Tibial artery (tissue), 4 donors: Measurements from ENCODE around the gene CDH22.

Source experiments
- DNase-seq, 2 donors: peaks; one replicate each; pipeline ENCODE4 v3.0.0-alpha.2; 2019
- H3K27ac ChIP-seq, 2 donors: fragments of 200-600 bp; sonication (generic) in 1 of 2; 1 replicate in 1 of 2; 2 replicates in 1 of 2; pipeline ENCODE4 v1.5.1; 2018 to 2019; ENCODE audit warnings: mild to moderate bottlenecking in 1 of 2
- H3K27me3 ChIP-seq, 2 donors: fragments of 200-600 bp; sonication (generic) in 1 of 2; one replicate each; pipeline versions ENCODE4 v1.5.1 to v1.6.0; 2016 to 2019
- H3K36me3 ChIP-seq, 3 donors: fragments of 200-600 bp; sonication (generic) in 2 of 3; one replicate each; pipeline ENCODE4 v1.5.1; 2016 to 2019; ENCODE audit warnings: mild to moderate bottlenecking in 2 of 3
- H3K4me1 ChIP-seq, 4 donors: fragments of 200-600 bp; sonication (generic) in 2 of 4; 1 replicate in 3 of 4; 2 replicates in 1 of 4; pipeline ENCODE4 v1.5.1; 2016 to 2019
- H3K4me3 ChIP-seq, 2 donors: fragments of 200-600 bp; sonication (generic) in 1 of 2; 1 replicate in 1 of 2; 2 replicates in 1 of 2; pipeline ENCODE4 v1.5.1; 2018 to 2019; ENCODE audit warnings: mild to moderate bottlenecking in 2 of 2
- H3K9me3 ChIP-seq, 3 donors: fragments of 200-600 bp; sonication (generic) in 1 of 3; one replicate each; pipeline ENCODE4 v1.5.1; 2016 to 2019
- intact Hi-C: fragments of 100-400 bp; cut with DNase I; formaldehyde crosslinking; loops from one replicate; pipeline ENCODE4 v1.15.0; 2023; ENCODE audit warnings: low total_unique reads
- TF ChIP-seq, protein P1 (sequence below), 2 experiments: fragments of 200-600 bp in 1 of 2; fragments of 450-650 bp in 1 of 2; IDR thresholded peaks; one replicate each; pipeline ENCODE4 v1.5.1; 2017 to 2019; ENCODE audit warnings: antibody characterized with exemption in 2 of 2, mild to moderate bottlenecking in 1 of 2, moderate library complexity in 1 of 2

Gene CDH22

DNA sequence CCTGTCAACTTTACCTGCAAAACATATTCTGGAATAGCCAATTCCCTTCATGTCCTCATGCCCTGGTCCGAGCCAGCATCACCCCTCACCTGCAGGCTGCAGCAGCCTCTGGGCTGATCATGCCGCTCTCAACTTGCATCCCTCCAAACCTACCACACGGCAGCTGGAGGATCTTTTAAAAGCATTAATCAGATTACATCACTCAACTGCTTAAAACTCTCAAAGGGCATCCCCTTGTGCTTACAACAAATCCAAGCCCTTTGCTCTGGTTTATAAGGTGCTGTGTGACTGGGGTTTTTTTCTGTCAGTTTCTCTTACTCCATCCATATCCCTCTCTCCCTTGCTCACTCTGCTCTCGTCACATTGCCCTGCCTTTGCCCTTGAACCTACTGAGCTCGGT lies 166.2 kb downstream of the CDH22 start:
- DNase-seq: no peak
- H3K27me3 ChIP-seq: peaks cover 0 to 73% of the 10 kb centered on the region in 2 donors
- intact Hi-C loops: no loop called here

DNA sequence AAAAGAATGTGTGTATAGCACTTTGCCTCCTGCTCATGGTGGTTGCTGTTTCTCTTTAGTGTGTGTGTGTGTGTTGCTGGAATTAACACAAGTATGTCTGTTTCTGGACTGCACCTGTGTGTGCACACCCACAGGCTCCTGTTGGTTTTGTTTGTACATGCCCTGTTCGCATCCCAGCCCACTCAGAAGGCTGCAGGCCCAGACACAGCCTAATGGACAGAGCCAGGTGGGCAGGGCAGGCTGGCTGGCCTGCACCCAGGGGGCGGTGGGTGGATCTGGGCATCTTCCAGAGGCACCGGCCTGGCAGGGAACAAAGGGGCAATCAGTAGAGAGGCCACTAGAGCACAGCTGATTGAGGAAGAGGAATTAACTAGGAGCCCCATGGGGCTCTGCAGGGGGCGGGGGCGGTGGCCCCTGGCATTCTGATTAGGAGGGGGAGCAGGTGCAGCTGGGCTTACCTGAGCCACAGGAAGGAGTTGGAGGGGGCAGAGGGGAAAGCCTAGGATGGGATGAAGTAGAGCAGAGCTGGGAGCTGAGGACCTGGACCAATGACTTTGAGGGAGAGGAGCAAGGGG lies 168.3 kb downstream of the CDH22 start:
- H3K9me3 ChIP-seq: no peaks in the 10 kb centered on the region
- no peak overlapping the region for H3K4me3 ChIP-seq
- H3K36me3 ChIP-seq: no peaks in the 10 kb centered on the region
- no peak overlapping the region for H3K27ac ChIP-seq
- DNase-seq: no peak
- TF ChIP-seq, protein P1, sequence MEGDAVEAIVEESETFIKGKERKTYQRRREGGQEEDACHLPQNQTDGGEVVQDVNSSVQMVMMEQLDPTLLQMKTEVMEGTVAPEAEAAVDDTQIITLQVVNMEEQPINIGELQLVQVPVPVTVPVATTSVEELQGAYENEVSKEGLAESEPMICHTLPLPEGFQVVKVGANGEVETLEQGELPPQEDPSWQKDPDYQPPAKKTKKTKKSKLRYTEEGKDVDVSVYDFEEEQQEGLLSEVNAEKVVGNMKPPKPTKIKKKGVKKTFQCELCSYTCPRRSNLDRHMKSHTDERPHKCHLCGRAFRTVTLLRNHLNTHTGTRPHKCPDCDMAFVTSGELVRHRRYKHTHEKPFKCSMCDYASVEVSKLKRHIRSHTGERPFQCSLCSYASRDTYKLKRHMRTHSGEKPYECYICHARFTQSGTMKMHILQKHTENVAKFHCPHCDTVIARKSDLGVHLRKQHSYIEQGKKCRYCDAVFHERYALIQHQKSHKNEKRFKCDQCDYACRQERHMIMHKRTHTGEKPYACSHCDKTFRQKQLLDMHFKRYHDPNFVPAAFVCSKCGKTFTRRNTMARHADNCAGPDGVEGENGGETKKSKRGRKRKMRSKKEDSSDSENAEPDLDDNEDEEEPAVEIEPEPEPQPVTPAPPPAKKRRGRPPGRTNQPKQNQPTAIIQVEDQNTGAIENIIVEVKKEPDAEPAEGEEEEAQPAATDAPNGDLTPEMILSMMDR (IDR thresholded peaks at IDR 0.05): no peak
- H3K4me1 ChIP-seq: no peaks in the 10 kb centered on the region
- peaks cover 0 to 80% of the 10 kb centered on the region in 2 donors for H3K27me3 ChIP-seq
- intact Hi-C loops: loop anchor here (10.0 kb wide), 2 partner anchors 135 to 545 kb away; partner anchors contain the start of gene TP53RK

More for the DNA sequence above, 166.2 kb downstream of the CDH22 start:
- Histone ChIP-seq H3K27ac (no peak overlapping the region), H3K9me3 (no peaks in the 10 kb centered on the region), H3K4me1 (no peaks in the 10 kb centered on the region), H3K36me3 (no peaks in the 10 kb centered on the region), H3K4me3 (no peak overlapping the region)
- TF ChIP-seq, protein P1 (IDR thresholded peaks at IDR 0.05): no peak

DNA sequence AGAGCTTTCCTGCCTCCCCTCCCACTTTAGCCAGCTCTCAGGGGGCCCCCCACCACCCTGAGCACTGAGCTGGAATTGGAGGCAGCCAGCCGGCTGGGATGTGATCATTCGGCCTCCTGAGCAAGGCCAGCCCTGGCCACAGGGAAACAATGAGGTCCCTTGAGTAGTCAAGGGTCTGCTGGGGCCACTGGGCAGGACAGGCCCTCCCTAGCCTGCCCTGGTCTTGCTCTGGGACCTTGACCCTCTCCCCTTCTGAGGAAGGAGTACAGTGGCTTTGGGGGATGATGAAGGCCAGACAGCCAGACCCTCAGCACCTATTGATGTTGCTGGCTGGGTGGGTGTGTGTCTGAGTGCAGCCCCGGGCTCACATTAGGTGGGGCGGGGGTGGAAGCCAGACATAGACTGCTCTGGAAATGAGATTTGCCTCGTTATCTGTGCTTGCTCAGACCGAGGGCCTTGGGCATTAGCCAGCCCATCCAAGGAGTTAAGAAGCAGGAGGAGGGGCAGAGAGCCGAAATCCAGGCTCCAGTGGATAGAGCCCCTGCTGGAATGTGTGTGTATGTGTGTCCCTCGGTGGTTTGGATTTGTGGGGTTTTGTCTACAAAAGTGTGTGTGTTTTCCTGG lies 168.9 kb downstream of the CDH22 start:
- TF ChIP-seq, protein P1 (IDR thresholded peaks at IDR 0.05): no peak
- no peaks in the 10 kb centered on the region for H3K9me3 ChIP-seq
- H3K36me3 ChIP-seq: no peaks in the 10 kb centered on the region
- H3K27me3 ChIP-seq: peaks cover 0 to 81% of the 10 kb centered on the region in 2 donors
- no peak overlapping the region for H3K4me3 ChIP-seq
- DNase-seq: no peak
- intact Hi-C loops: loop anchor here (10.0 kb wide), 2 partner anchors 135 to 545 kb away; partner anchors contain the start of gene TP53RK
- no peak overlapping the region for H3K27ac ChIP-seq
- no peaks in the 10 kb centered on the region for H3K4me1 ChIP-seq

DNA sequence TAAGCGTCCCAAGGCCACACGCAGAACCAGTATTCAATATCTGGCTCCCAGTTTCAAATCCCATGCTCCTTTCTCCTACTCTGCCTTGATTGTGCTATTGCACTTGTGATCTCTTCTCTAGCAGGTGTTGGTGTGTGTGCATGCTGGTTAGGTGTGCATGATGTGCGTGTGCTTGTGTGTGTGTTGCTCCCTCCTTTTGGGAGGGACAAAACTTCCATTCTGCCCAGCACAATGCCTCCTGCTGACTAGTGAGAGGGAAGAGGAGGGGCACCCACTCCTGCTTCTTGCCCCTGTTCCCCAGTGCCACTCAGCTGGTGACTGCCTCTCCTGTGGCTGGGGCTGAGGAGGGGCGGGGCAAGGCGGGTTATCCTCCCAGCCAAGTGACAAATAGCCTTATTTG lies 170.5 kb downstream of the CDH22 start:
- Histone ChIP-seq H3K27me3 (peaks cover 0 to 89% of the 10 kb centered on the region in 2 donors), H3K4me3 (no peak overlapping the region), H3K9me3 (no peaks in the 10 kb centered on the region), H3K4me1 (peaks cover 0 to 2% (median 0%) of the 10 kb centered on the region in 4 donors), H3K36me3 (no peaks in the 10 kb centered on the region), H3K27ac (no peak overlapping the region)
- no peak for DNase-seq
- intact Hi-C loops: loop anchor here (10.0 kb wide), 2 partner anchors 137 to 547 kb away; partner anchors contain the start of gene TP53RK
- TF ChIP-seq, protein P1 (IDR thresholded peaks at IDR 0.05): no peak

DNA sequence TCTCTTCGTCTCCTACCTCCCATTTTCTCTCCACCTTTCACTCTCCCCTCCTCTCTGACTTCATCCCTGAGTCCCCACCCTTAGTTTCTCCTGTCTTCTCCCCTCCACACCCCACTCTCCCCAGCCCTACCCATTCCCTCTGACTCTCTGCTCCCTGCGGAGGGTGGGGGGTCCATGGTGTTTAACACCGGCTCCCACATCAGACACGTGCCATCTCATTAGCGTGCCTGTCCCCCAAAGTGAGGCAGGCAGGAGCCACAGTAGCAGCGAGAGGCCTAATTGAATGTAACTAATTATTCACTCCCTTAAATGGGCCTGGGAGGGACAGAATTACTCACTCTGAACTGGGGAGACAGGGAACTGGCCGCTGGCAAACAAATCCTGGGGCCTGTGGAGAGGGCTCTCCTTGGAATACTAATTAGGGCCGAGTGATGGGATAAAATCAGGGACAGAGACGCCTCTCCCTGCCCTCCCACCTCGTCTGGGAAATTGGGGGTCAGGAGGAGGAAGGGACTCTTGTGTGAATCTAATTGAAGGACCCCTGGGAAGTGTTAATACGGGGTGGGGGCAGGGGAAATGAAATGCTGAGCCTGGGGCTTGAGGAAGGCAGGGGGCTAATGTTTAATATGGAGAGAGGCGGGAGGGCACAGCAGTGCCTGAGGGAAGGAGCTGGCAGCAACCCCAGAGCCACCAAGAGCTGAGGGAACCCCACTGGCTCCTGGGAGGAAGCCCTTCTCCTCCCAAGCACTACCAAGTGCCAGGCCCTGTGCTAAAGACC lies 172.3 kb downstream of the CDH22 start:
- intact Hi-C loops: loop anchor here (10.0 kb wide), 2 partner anchors 139 to 549 kb away; partner anchors contain the start of gene TP53RK
- Histone ChIP-seq H3K9me3 (no peaks in the 10 kb centered on the region), H3K27me3 (peaks cover 0 to 84% of the 10 kb centered on the region in 2 donors), H3K4me3 (no peak overlapping the region), H3K36me3 (no peaks in the 10 kb centered on the region), H3K27ac (no peak overlapping the region), H3K4me1 (peaks cover 0 to 14% (median 5%) of the 10 kb centered on the region in 4 donors)
- TF ChIP-seq, protein P1 (IDR thresholded peaks at IDR 0.05): no peak
- no peak for DNase-seq
